ENCODE measurements around the gene CEP83.

The CEP83 gene

GRCh38 chr12:94445662-94446061 lies 14.0 kb downstream of the CEP83 start:
- H3K4me1 ChIP-seq (ENCODE audit: low read length): no peaks in the 10 kb centered on the region
- H4K20me1 ChIP-seq (ENCODE audit: insufficient read depth, low read length): no peaks in the 10 kb centered on the region
- H3K36me3 ChIP-seq (replicated peaks; ENCODE audit: low read depth, low read length): peaks cover 8% of the 10 kb centered on the region
- H3K27ac ChIP-seq (ENCODE audit: low read length): no peak overlapping the region
- no peak overlapping the region for H3K4me3 ChIP-seq (ENCODE audit: low read length)
- H3K9ac ChIP-seq (ENCODE audit: low read length): no peak overlapping the region
- TF ChIP-seq, protein P1, sequence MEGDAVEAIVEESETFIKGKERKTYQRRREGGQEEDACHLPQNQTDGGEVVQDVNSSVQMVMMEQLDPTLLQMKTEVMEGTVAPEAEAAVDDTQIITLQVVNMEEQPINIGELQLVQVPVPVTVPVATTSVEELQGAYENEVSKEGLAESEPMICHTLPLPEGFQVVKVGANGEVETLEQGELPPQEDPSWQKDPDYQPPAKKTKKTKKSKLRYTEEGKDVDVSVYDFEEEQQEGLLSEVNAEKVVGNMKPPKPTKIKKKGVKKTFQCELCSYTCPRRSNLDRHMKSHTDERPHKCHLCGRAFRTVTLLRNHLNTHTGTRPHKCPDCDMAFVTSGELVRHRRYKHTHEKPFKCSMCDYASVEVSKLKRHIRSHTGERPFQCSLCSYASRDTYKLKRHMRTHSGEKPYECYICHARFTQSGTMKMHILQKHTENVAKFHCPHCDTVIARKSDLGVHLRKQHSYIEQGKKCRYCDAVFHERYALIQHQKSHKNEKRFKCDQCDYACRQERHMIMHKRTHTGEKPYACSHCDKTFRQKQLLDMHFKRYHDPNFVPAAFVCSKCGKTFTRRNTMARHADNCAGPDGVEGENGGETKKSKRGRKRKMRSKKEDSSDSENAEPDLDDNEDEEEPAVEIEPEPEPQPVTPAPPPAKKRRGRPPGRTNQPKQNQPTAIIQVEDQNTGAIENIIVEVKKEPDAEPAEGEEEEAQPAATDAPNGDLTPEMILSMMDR (IDR thresholded peaks at IDR 0.05; ENCODE audit: low read depth, low read length): no peak
- TF ChIP-seq EZH2phosphoT487 (IDR thresholded peaks at IDR 0.05; ENCODE audit: low read depth): no peak
- no peak overlapping the region for H2AFZ ChIP-seq (ENCODE audit: low read depth, low read length)
- peaks cover 70% of the 10 kb centered on the region for H3K79me2 ChIP-seq (ENCODE audit: low read length)
- no peaks in the 10 kb centered on the region for H3K9me3 ChIP-seq (ENCODE audit: insufficient read depth, low read length)
- no peak overlapping the region for H3K4me2 ChIP-seq (ENCODE audit: low read length)
- H3K27me3 ChIP-seq (ENCODE audit: low read depth, low read length): no peaks in the 10 kb centered on the region

GRCh38 chr12:94437303-94437702 lies 22.4 kb downstream of the CEP83 start:
- H3K79me2 ChIP-seq (ENCODE audit: low read length): peaks cover 80% of the 10 kb centered on the region

DNA sequence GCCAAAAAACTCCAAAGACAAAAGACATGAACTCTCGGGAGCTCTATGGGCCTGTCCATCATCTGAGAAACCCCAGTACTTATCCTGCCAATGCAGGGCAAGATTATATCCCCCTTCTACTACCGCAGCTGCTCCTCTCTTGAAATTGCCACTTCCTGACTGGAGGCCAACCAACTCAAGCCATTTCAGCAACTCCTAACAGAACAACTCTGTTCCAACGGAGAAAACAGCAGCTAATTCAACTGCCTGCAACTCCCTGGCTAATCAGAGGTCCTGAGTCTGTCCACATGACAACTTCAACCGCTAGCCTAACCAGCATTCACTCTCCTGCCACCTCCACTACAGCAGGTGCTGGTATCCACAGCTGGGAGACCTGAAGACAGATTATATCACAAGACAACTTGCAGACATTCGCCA lies 24.1 kb downstream of the CEP83 start:
- H3K36me3 ChIP-seq (replicated peaks; ENCODE audit: low read depth, low read length): peaks cover 19% of the 10 kb centered on the region

More at GRCh38 chr12:94437303-94437702, 22.4 kb downstream of the CEP83 start:
- Histone ChIP-seq H3K4me3 (ENCODE audit: low read length) (no peak overlapping the region), H3K9ac (ENCODE audit: low read length) (no peak overlapping the region), H3K9me3 (ENCODE audit: insufficient read depth, low read length) (no peaks in the 10 kb centered on the region), H3K4me2 (ENCODE audit: low read length) (no peak overlapping the region), H2AFZ (ENCODE audit: low read depth, low read length) (no peak overlapping the region), H3K27me3 (ENCODE audit: low read depth, low read length) (no peaks in the 10 kb centered on the region), H3K4me1 (ENCODE audit: low read length) (no peaks in the 10 kb centered on the region), H3K27ac (ENCODE audit: low read length) (no peak overlapping the region), H3K36me3 (replicated peaks; ENCODE audit: low read depth, low read length) (peaks cover 4% of the 10 kb centered on the region), H4K20me1 (ENCODE audit: insufficient read depth, low read length) (no peaks in the 10 kb centered on the region)
- TF ChIP-seq EZH2phosphoT487 (IDR thresholded peaks at IDR 0.05; ENCODE audit: low read depth): no peak
- TF ChIP-seq, protein P1 (IDR thresholded peaks at IDR 0.05; ENCODE audit: low read depth, low read length): no peak

DNA sequence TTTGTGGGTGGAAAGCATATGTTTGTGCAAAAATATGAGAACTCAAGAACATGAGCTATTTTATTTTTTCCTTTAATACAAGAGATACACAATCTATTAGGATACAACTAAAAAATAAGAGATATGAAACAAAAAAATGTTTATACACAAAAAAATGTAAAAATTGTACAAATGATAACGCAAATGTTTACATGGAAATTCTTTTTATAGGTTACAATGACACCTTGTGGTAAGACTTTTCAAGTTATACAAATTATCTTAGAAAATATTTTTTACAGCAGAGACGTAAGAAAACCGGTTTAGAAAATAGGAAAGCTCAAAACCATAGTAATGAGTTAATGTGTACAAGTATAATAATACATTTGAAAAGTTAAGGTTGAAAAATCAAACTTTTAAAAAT lies 25.5 kb downstream of the CEP83 start:
- H3K27me3 ChIP-seq (ENCODE audit: low read depth, low read length): no peaks in the 10 kb centered on the region
- H4K20me1 ChIP-seq (ENCODE audit: insufficient read depth, low read length): no peaks in the 10 kb centered on the region
- no peak overlapping the region for H3K27ac ChIP-seq (ENCODE audit: low read length)
- H3K9ac ChIP-seq (ENCODE audit: low read length): no peak overlapping the region
- H3K36me3 ChIP-seq (replicated peaks; ENCODE audit: low read depth, low read length): peaks cover 32% of the 10 kb centered on the region
- H2AFZ ChIP-seq (ENCODE audit: low read depth, low read length): no peak overlapping the region
- H3K4me3 ChIP-seq (ENCODE audit: low read length): no peak overlapping the region
- no peaks in the 10 kb centered on the region for H3K4me1 ChIP-seq (ENCODE audit: low read length)
- H3K9me3 ChIP-seq (ENCODE audit: insufficient read depth, low read length): peaks cover 18% of the 10 kb centered on the region
- no peak overlapping the region for H3K4me2 ChIP-seq (ENCODE audit: low read length)
- H3K79me2 ChIP-seq (ENCODE audit: low read length): peaks cover 74% of the 10 kb centered on the region
- TF ChIP-seq EZH2phosphoT487 (IDR thresholded peaks at IDR 0.05; ENCODE audit: low read depth): no peak
- TF ChIP-seq, protein P1 (IDR thresholded peaks at IDR 0.05; ENCODE audit: low read depth, low read length): peak; percentile 54

More for the DNA sequence above, 24.1 kb downstream of the CEP83 start:
- no peak overlapping the region for H3K9ac ChIP-seq (ENCODE audit: low read length)
- no peaks in the 10 kb centered on the region for H3K4me1 ChIP-seq (ENCODE audit: low read length)
- no peak overlapping the region for H2AFZ ChIP-seq (ENCODE audit: low read depth, low read length)
- peaks cover 6% of the 10 kb centered on the region; the same call in 1 of the 2 replicates for H3K9me3 ChIP-seq (ENCODE audit: insufficient read depth, low read length)
- H3K79me2 ChIP-seq (ENCODE audit: low read length): peaks cover 76% of the 10 kb centered on the region
- no peak overlapping the region for H3K4me3 ChIP-seq (ENCODE audit: low read length)
- no peaks in the 10 kb centered on the region for H4K20me1 ChIP-seq (ENCODE audit: insufficient read depth, low read length)
- no peak overlapping the region for H3K27ac ChIP-seq (ENCODE audit: low read length)
- H3K4me2 ChIP-seq (ENCODE audit: low read length): no peak overlapping the region
- TF ChIP-seq, protein P1 (IDR thresholded peaks at IDR 0.05; ENCODE audit: low read depth, low read length): no peak
- TF ChIP-seq EZH2phosphoT487 (IDR thresholded peaks at IDR 0.05; ENCODE audit: low read depth): no peak
- H3K27me3 ChIP-seq (ENCODE audit: low read depth, low read length): no peaks in the 10 kb centered on the region
